Activated T-helper 2 cell treated with anti-CD3 and anti-CD28 coated beads, Interferon-gamma antibody, Interleukin-2, Interleukin-4, amounts not matched to agents 10 μg/mL and 5 μg/mL and 100 μg/mL, durations not matched to agents 14 hours and 24 hours and 36 hours (primary cell): Measurements from ENCODE around the gene WDR53. TPM values are rescaled to one million over a fixed set of nuclear protein-coding genes. Genes with fewer than 3 reads are reported as not detected.
A peak's percentile ranks its signal among the peaks of the same experiment; 100 is the strongest.
"Not testable (repeated sequence)": the region's sequence is repeated elsewhere in the genome, so short reads cannot be mapped to it uniquely, and the experiment has no call there.

Experiments
- DNase-seq: peaks from one replicate; pipeline ENCODE4 v3.0.0; 2021; ENCODE audit warnings: low spot score
- H3K27ac Mint-ChIP-seq: one replicate; pipeline ENCODE4 v1.8.0; 2021; ENCODE audit warnings: mixed read lengths
- H3K27me3 Mint-ChIP-seq: one replicate; pipeline ENCODE4 v1.8.0; 2021; ENCODE audit warnings: low read depth, mixed read lengths
- H3K36me3 Mint-ChIP-seq: one replicate; pipeline ENCODE4 v1.8.0; 2021; ENCODE audit warnings: low read depth, mixed read lengths
- H3K4me1 Mint-ChIP-seq: one replicate; pipeline ENCODE4 v1.8.0; 2021; ENCODE audit warnings: low read depth, mixed read lengths
- H3K4me3 Mint-ChIP-seq: one replicate; pipeline ENCODE4 v1.8.0; 2021; ENCODE audit warnings: low read depth, mild to moderate bottlenecking, moderate library complexity, mixed read lengths
- H3K9me3 Mint-ChIP-seq: one replicate; pipeline ENCODE4 v1.8.0; 2021; ENCODE audit warnings: mixed read lengths
- intact Hi-C: fragments of 100-400 bp; cut with micrococcal nuclease; formaldehyde crosslinking; loops from one replicate; pipeline ENCODE4 v1.15.1; 2023
- total RNA-seq: library from RNA; stranded (reverse); gene quantifications from 2 replicates; pipeline ENCODE4 v1.2.3, GENCODE V29; 2022

The WDR53 gene
- total RNA-seq: 16.5 and 17.4 TPM in 2 replicates

- Mint-ChIP-seq H3K27me3 (no peaks in the 10 kb centered on the region), H3K9me3 (no peaks in the 10 kb centered on the region), H3K4me3 (peak within 1 kb of the TSS; percentile 94), H3K27ac (peak within 1 kb of the TSS; percentile 89), H3K36me3 (peaks cover 26% of the 10 kb centered on the region), H3K4me1 (peaks cover 37% of the 10 kb centered on the region)
- DNase-seq: peak; percentile 95
- intact Hi-C loops: loop anchor here (1.0 to 5.0 kb wide), 3 partner anchors 39 to 65 kb away; partner anchors contain the start of gene RNF168
These were observed at the start of gene WDR53, which contains the start of gene FBXO45 for GRCh38 chr3:196568246-196569002. TSS of gene WDR53 (minus strand) at chr3:196568554. CDS start at chr3:196561475, 7,079 bp downstream. TSS of gene FBXO45 (plus strand) at chr3:196568660. CDS start at chr3:196568985, 325 bp downstream.

- H3K27me3 Mint-ChIP-seq: no peaks in the 10 kb centered on the region
- no peak for DNase-seq
- peaks cover 33% of the 10 kb centered on the region for H3K4me1 Mint-ChIP-seq
- H3K36me3 Mint-ChIP-seq: no peaks in the 10 kb centered on the region
- H3K9me3 Mint-ChIP-seq: no peaks in the 10 kb centered on the region
- intact Hi-C loops: no loop called here
- H3K4me3 Mint-ChIP-seq: no peak overlapping the region
- H3K27ac Mint-ChIP-seq: no peak overlapping the region
These were observed 48.9 kb upstream of the WDR53 start for GRCh38 chr3:196617256-196617655.

GRCh38 chr3:196615234-196615633 lies 46.9 kb upstream of the WDR53 start:
- H3K27ac Mint-ChIP-seq, intact Hi-C loops, DNase-seq: not testable (repeated sequence)

GRCh38 chr3:196611761-196612483 lies 43.6 kb upstream of the WDR53 start:
- intact Hi-C loops: no loop called here
- peak; percentile 24 for DNase-seq
- Mint-ChIP-seq H3K36me3 (no peaks in the 10 kb centered on the region), H3K4me1 (peaks cover 34% of the 10 kb centered on the region), H3K27me3 (no peaks in the 10 kb centered on the region), H3K9me3 (no peaks in the 10 kb centered on the region), H3K4me3 (peak overlapping the region; percentile 65), H3K27ac (peak overlapping the region; percentile 86)

More at GRCh38 chr3:196615234-196615633, 46.9 kb upstream of the WDR53 start:
- H3K9me3 Mint-ChIP-seq, H3K4me3 Mint-ChIP-seq, H3K36me3 Mint-ChIP-seq, H3K27me3 Mint-ChIP-seq: not testable (repeated sequence)
- H3K4me1 Mint-ChIP-seq: peaks cover 35% of the 10 kb centered on the region

GRCh38 chr3:196609805-196610515 lies 41.6 kb upstream of the WDR53 start:
- peak overlapping the region; percentile 92 for H3K27ac Mint-ChIP-seq
- no peaks in the 10 kb centered on the region for H3K27me3 Mint-ChIP-seq
- intact Hi-C loops: loop anchor here (1.0 to 5.0 kb wide), 6 partner anchors 22 to 333 kb away; partner anchors contain the start of genes FBXO45, NCBP2 and WDR53
- H3K4me1 Mint-ChIP-seq: peaks cover 30% of the 10 kb centered on the region
- no peaks in the 10 kb centered on the region for H3K9me3 Mint-ChIP-seq
- H3K36me3 Mint-ChIP-seq: no peaks in the 10 kb centered on the region
- no peak for DNase-seq
- H3K4me3 Mint-ChIP-seq: peak overlapping the region; percentile 62

GRCh38 chr3:196609343-196609775 lies 41.0 kb upstream of the WDR53 start:
- intact Hi-C loops: loop anchor here (1.0 to 5.0 kb wide), 6 partner anchors 23 to 333 kb away; partner anchors contain the start of genes FBXO45, NCBP2 and WDR53
- H3K9me3 Mint-ChIP-seq: no peaks in the 10 kb centered on the region
- H3K4me1 Mint-ChIP-seq: peaks cover 34% of the 10 kb centered on the region
- peak overlapping the region; percentile 62 for H3K4me3 Mint-ChIP-seq
- no peaks in the 10 kb centered on the region for H3K36me3 Mint-ChIP-seq
- no peaks in the 10 kb centered on the region for H3K27me3 Mint-ChIP-seq
- peak; percentile 86 for DNase-seq
- H3K27ac Mint-ChIP-seq: peak overlapping the region; percentile 92

- peak overlapping the region; percentile 10 for H3K27ac Mint-ChIP-seq
- no peaks in the 10 kb centered on the region for H3K36me3 Mint-ChIP-seq
- H3K9me3 Mint-ChIP-seq: no peaks in the 10 kb centered on the region
- DNase-seq: no peak
- H3K27me3 Mint-ChIP-seq: no peaks in the 10 kb centered on the region
- intact Hi-C loops: loop anchor here (1.0 to 5.0 kb wide), 6 partner anchors 24 to 334 kb away; partner anchors contain the start of genes FBXO45, NCBP2 and WDR53
- peaks cover 32% of the 10 kb centered on the region for H3K4me1 Mint-ChIP-seq
- H3K4me3 Mint-ChIP-seq: no peak overlapping the region
These were observed 40.3 kb upstream of the WDR53 start for GRCh38 chr3:196608693-196609092.

GRCh38 chr3:196604548-196604947 lies 36.2 kb upstream of the WDR53 start:
- Mint-ChIP-seq H3K27ac (no peak overlapping the region), H3K9me3 (no peaks in the 10 kb centered on the region), H3K4me1 (peaks cover 13% of the 10 kb centered on the region), H3K36me3 (no peaks in the 10 kb centered on the region), H3K4me3 (no peak overlapping the region), H3K27me3 (no peaks in the 10 kb centered on the region)
- DNase-seq: peak; percentile 57
- intact Hi-C loops: no loop called here

- Mint-ChIP-seq H3K4me3 (no peak overlapping the region), H3K9me3 (no peaks in the 10 kb centered on the region), H3K4me1 (peaks cover 8% of the 10 kb centered on the region), H3K27me3 (no peaks in the 10 kb centered on the region), H3K27ac (no peak overlapping the region), H3K36me3 (no peaks in the 10 kb centered on the region)
- no peak for DNase-seq
- intact Hi-C loops: no loop called here
These were observed 35.3 kb upstream of the WDR53 start for GRCh38 chr3:196603683-196604082.

GRCh38 chr3:196602673-196603072 lies 34.3 kb upstream of the WDR53 start:
- H3K27ac Mint-ChIP-seq: no peak overlapping the region

GRCh38 chr3:196600359-196600758 lies 32.0 kb upstream of the WDR53 start:
- no peak overlapping the region for H3K4me3 Mint-ChIP-seq
- no peak overlapping the region for H3K27ac Mint-ChIP-seq
- peaks cover 8% of the 10 kb centered on the region for H3K36me3 Mint-ChIP-seq
- H3K27me3 Mint-ChIP-seq: peaks cover 11% of the 10 kb centered on the region
- no peaks in the 10 kb centered on the region for H3K9me3 Mint-ChIP-seq
- H3K4me1 Mint-ChIP-seq: peaks cover 22% of the 10 kb centered on the region
- DNase-seq: no peak
- intact Hi-C loops: no loop called here

More at GRCh38 chr3:196602673-196603072, 34.3 kb upstream of the WDR53 start:
- H3K9me3 Mint-ChIP-seq: no peaks in the 10 kb centered on the region
- DNase-seq: no peak
- peaks cover 8% of the 10 kb centered on the region for H3K36me3 Mint-ChIP-seq
- peaks cover 18% of the 10 kb centered on the region for H3K4me1 Mint-ChIP-seq
- no peak overlapping the region for H3K4me3 Mint-ChIP-seq
- H3K27me3 Mint-ChIP-seq: peaks cover 6% of the 10 kb centered on the region
- intact Hi-C loops: no loop called here

GRCh38 chr3:196599734-196600128 lies 31.4 kb upstream of the WDR53 start:
- H3K27ac Mint-ChIP-seq: no peak overlapping the region
- intact Hi-C loops: no loop called here

More at GRCh38 chr3:196599734-196600128, 31.4 kb upstream of the WDR53 start:
- H3K4me1 Mint-ChIP-seq: peaks cover 21% of the 10 kb centered on the region
- H3K36me3 Mint-ChIP-seq: peaks cover 8% of the 10 kb centered on the region
- H3K4me3 Mint-ChIP-seq: no peak overlapping the region
- no peak for DNase-seq
- no peaks in the 10 kb centered on the region for H3K9me3 Mint-ChIP-seq
- H3K27me3 Mint-ChIP-seq: peaks cover 11% of the 10 kb centered on the region
